SK-N-SH (cell line): Measurements from ENCODE around the gene ICA1. TPM values are rescaled to one million over a fixed set of nuclear protein-coding genes. Genes with fewer than 3 reads are reported as not detected.

Experiments used
- CTCF ChIA-PET: fragments of 300-600, 350-600 bp; formaldehyde crosslinking; extraction: SDS; loops from one replicate; lab custom pipeline; 2021; lab: Yijun Ruan, JAX
- POLR2A ChIA-PET: fragments of 350-600 bp; sonication (Branson Sonifier 250); formaldehyde crosslinking; extraction: SDS; loops from one replicate; lab custom pipeline; 2020; ENCODE audit warnings: antibody characterized with exemption, inconsistent platforms; lab: Yijun Ruan, JAX
- DNase-seq: peaks from one replicate; pipeline ENCODE4 v3.0.0; 2012
- H2AFZ ChIP-seq: fragments of 200-600 bp; sonication (generic); 2 replicates; pipeline ENCODE4 v1.8.1; 2016; ENCODE audit warnings: antibody characterized with exemption, mild to moderate bottlenecking, low read depth
- H3F3A ChIP-seq: fragments of 200-600 bp; sonication (generic); replicated peaks from 2 replicates; pipeline ENCODE3; 2016; ENCODE audit warnings: antibody characterized with exemption, mild to moderate bottlenecking; ENCODE audit not compliant: insufficient read depth
- H3K27ac ChIP-seq, 2 experiments: fragments of 200-500 bp in 1 of 2; fragments of 200-600 bp in 1 of 2; sonication (Bioruptor generic) in 1 of 2; sonication (generic), shearing (Covaris generic) in 1 of 2; 2 replicates each; pipeline versions ENCODE4 v1.5.1 to v1.6.1; 2014 to 2016; ENCODE audit warnings: low read depth in 2 of 2, inconsistent platforms in 1 of 2, low read length in 1 of 2, mild to moderate bottlenecking in 1 of 2, mixed read lengths in 1 of 2
- H3K27me3 ChIP-seq: fragments of 200-600 bp; sonication (generic), shearing (Covaris generic); 2 replicates; pipeline ENCODE4 v1.6.1; 2016; ENCODE audit warnings: mixed run types; ENCODE audit not compliant: insufficient read depth
- H3K36me3 ChIP-seq, 2 experiments: fragments of 200-500 bp in 1 of 2; fragments of 200-600 bp in 1 of 2; sonication (Bioruptor generic) in 1 of 2; sonication (generic) in 1 of 2; replicated peaks in 1 of 2; 2 replicates each; pipeline versions ENCODE3 to v1.5.1; 2014 to 2016; ENCODE audit warnings: low read length in 1 of 2, mild to moderate bottlenecking in 1 of 2; ENCODE audit not compliant: insufficient read depth in 2 of 2, control insufficient read depth in 1 of 2
- H3K4me1 ChIP-seq, 2 experiments: fragments of 200-500 bp in 1 of 2; fragments of 200-600 bp in 1 of 2; sonication (Bioruptor generic) in 1 of 2; sonication (generic), shearing (Covaris generic) in 1 of 2; 2 replicates each; pipeline versions ENCODE4 v1.5.1 to v1.6.1; 2014 to 2016; ENCODE audit warnings: low read depth in 1 of 2, low read length in 1 of 2, mixed run types in 1 of 2; ENCODE audit not compliant: insufficient read depth in 2 of 2, control insufficient read depth in 1 of 2
- H3K4me2 ChIP-seq: fragments of 200-600 bp; sonication (generic), shearing (Covaris generic); 2 replicates; pipeline ENCODE4 v1.6.1; 2017; ENCODE audit warnings: mixed run types
- H3K4me3 ChIP-seq, 2 experiments: fragments of 200-500 bp in 1 of 2; fragments of 200-600 bp in 1 of 2; sonication (Bioruptor generic) in 1 of 2; sonication (generic), shearing (Covaris generic) in 1 of 2; 2 replicates each; pipeline versions ENCODE4 v1.5.1 to v1.8.1; 2014 to 2016; ENCODE audit warnings: low read depth in 2 of 2, inconsistent platforms in 1 of 2, low read length in 1 of 2, mild to moderate bottlenecking in 1 of 2, mixed read lengths in 1 of 2, moderate library complexity in 1 of 2
- H3K79me2 ChIP-seq: fragments of 200-600 bp; sonication (generic); 2 replicates; pipeline ENCODE4 v1.8.1; 2017; ENCODE audit warnings: mild to moderate bottlenecking; ENCODE audit not compliant: insufficient read depth
- H3K9ac ChIP-seq: fragments of 200-600 bp; sonication (generic); 2 replicates; pipeline ENCODE4 v1.6.1; 2017; ENCODE audit warnings: mixed run types
- H3K9me2 ChIP-seq: fragments of 200-600 bp; sonication (generic); 2 replicates; pipeline ENCODE4 v1.6.1; 2017; ENCODE audit warnings: mixed run types
- H3K9me3 ChIP-seq: fragments of 200-600 bp; sonication (generic); 2 replicates; pipeline ENCODE4 v1.6.1; 2017; ENCODE audit warnings: mixed run types, mild to moderate bottlenecking, moderate library complexity
- H4K20me1 ChIP-seq: fragments of 200-600 bp; sonication (generic); 2 replicates; pipeline ENCODE4 v1.6.1; 2017; ENCODE audit warnings: mild to moderate bottlenecking, mixed run types; ENCODE audit not compliant: insufficient read depth
- CHD2 ChIP-seq: fragments of 150-350 bp; IDR thresholded peaks from 2 replicates; pipeline ENCODE4 v1.6.1; 2018; ENCODE audit warnings: low read length; ENCODE audit not compliant: partially characterized antibody
- CTCF ChIP-seq: fragments of 200-600 bp; sonication (generic); IDR thresholded peaks from 2 replicates; pipeline ENCODE4 v1.6.1; 2017; ENCODE audit warnings: antibody characterized with exemption, mild to moderate bottlenecking, moderate library complexity
- EP300 ChIP-seq, 2 experiments: IDR thresholded peaks; 2 replicates each; pipeline versions ENCODE4 v1.4.0 to v1.6.1; 2012; ENCODE audit warnings: borderline replicate concordance in 1 of 2, low read depth in 1 of 2, low read length in 1 of 2
- EZH2phosphoT487 ChIP-seq: fragments of 200-600 bp; sonication (generic); IDR thresholded peaks from 2 replicates; pipeline ENCODE4 v1.6.1; 2017; ENCODE audit warnings: low read depth, mixed run types, mild to moderate bottlenecking, antibody characterized with exemption, moderate library complexity, borderline replicate concordance
- GABPA ChIP-seq: IDR thresholded peaks from 2 replicates; pipeline ENCODE4 v1.4.0; 2012; ENCODE audit warnings: low read depth, mild to moderate bottlenecking
- GATA2 ChIP-seq: sonication (generic); formaldehyde crosslinking; IDR thresholded peaks from 2 replicates; pipeline ENCODE4 v1.5.0; 2020; ENCODE audit warnings: mild to moderate bottlenecking, missing genetic modification reagents
- MXI1 ChIP-seq: IDR thresholded peaks from 2 replicates; pipeline ENCODE4 v1.6.1; 2012; ENCODE audit warnings: mild to moderate bottlenecking, low read depth, low read length, improper control_type of control experiment
- RAD21 ChIP-seq: IDR thresholded peaks from 2 replicates; pipeline ENCODE4 v1.6.1; 2012; ENCODE audit warnings: mild to moderate bottlenecking, low read length
- RCOR1 ChIP-seq: fragments of 150-350 bp; IDR thresholded peaks from 2 replicates; pipeline ENCODE4 v1.6.1; 2017; ENCODE audit warnings: antibody characterized with exemption, low read length
- USF1 ChIP-seq: IDR thresholded peaks from 2 replicates; pipeline ENCODE4 v1.4.0; 2012; ENCODE audit warnings: low read depth, borderline replicate concordance
- YY1 ChIP-seq: IDR thresholded peaks from 2 replicates; pipeline ENCODE4 v1.4.0; 2012; ENCODE audit warnings: low read depth, mild to moderate bottlenecking
- WGBS: methylation state at CpG from one replicate; pipeline ENCODE4 v1.1.6; 2017; ENCODE audit warnings: low lambda C conversion rate; 5-methylcytosine and 5-hydroxymethylcytosine counted together
- polyA plus RNA-seq, 3 experiments: library from polyadenylated mRNA; depleted of rRNA; stranded (reverse); fragments of >200 nt; gene quantifications; 2 replicates each; pipeline ENCODE4 v1.2.3, GENCODE V29; 2012

ICA1 gene
- polyA plus RNA-seq, 1 of the 3 experiments (the other 2 are of a cell fraction), result 2.4 TPM

- Histone ChIP-seq H3K9me2 (no peaks in the 10 kb centered on the region), H3K4me1 (peaks cover 0 to 68% of the 10 kb centered on the region in 2 experiments; a peak in 2 of 4 replicates), H3K4me2 (no peak overlapping the region), H3K27ac (peak overlapping the region in 1 of 2 experiments; percentile 100; a peak in 2 of 4 replicates), H2AFZ (no peak overlapping the region), H3K4me3 (no peak overlapping the region), H3F3A (no peaks in the 10 kb centered on the region), H3K36me3 (peaks cover 0 to 34% of the 10 kb centered on the region in 2 experiments), H3K9ac (no peak overlapping the region), H3K9me3 (no peaks in the 10 kb centered on the region), H4K20me1 (no peaks in the 10 kb centered on the region), H3K79me2 (no peaks in the 10 kb centered on the region), H3K27me3 (no peaks in the 10 kb centered on the region)
- ChIA-PET POLR2A (interaction anchor here (0.6 to 6.6 kb wide), 5 partner anchors 11 to 817 kb away, joined by 3 to 229 read pairs (median 4); partner anchors contain the start of gene ICA1), CTCF (interaction anchor here (1.0 to 2.6 kb wide), 7 partner anchors 10 to 1123 kb away, joined by 3 to 12 read pairs (median 5); no protein-coding TSS in a partner anchor)
- WGBS, result 39% methylated on average over 2 of the region's 2 CpGs
- no peak for DNase-seq
- TF ChIP-seq CHD2 (no peak), EP300 (IDR thresholded peaks at IDR 0.05; ENCODE audit: borderline replicate concordance in 1 of 2, low read depth in 1 of 2, low read length in 1 of 2) (peak in 1 of 2 experiments; percentile 56; a peak in 2 of 4 replicates), GATA2 (peak; percentile 5; the same call in 1 of the 2 replicates)
Observed at GRCh38 chr7:8226501-8226900, 35.5 kb downstream of the ICA1 start.

GRCh38 chr7:8221567-8221966 is 40.4 kb downstream of the ICA1 start:
- Histone ChIP-seq H3K27me3 (no peaks in the 10 kb centered on the region), H3F3A (no peaks in the 10 kb centered on the region)

More at GRCh38 chr7:8221567-8221966, 40.4 kb downstream of the ICA1 start:
- H3K9me3 ChIP-seq, result no peaks in the 10 kb centered on the region
- no peak for DNase-seq
- H2AFZ ChIP-seq, result no peak overlapping the region
- H3K79me2 ChIP-seq, result no peaks in the 10 kb centered on the region
- ChIA-PET POLR2A (interaction anchor here (0.7 to 1.0 kb wide), 3 partner anchors 17 to 70 kb away, joined by 3 to 4 read pairs (median 3); no protein-coding TSS in a partner anchor), CTCF (interaction anchor here (0.8 to 6.1 kb wide), 11 partner anchors 11 to 686 kb away, joined by 3 to 36 read pairs (median 4); partner anchors contain the start of gene GLCCI1)
- WGBS, result 77% methylated on average over 5 of the region's 5 CpGs
- H4K20me1 ChIP-seq, result no peaks in the 10 kb centered on the region
- no peak for TF ChIP-seq RCOR1
- no peak for TF ChIP-seq RAD21
- no peak for TF ChIP-seq EZH2phosphoT487
- no peak for TF ChIP-seq CTCF
- TF ChIP-seq MXI1, result no peak
- no peak for TF ChIP-seq YY1
- TF ChIP-seq USF1, result no peak
- no peak for TF ChIP-seq GABPA
- peaks cover 0 to 70% of the 10 kb centered on the region in 2 experiments for H3K36me3 ChIP-seq
- no peak overlapping the region for H3K4me2 ChIP-seq
- peaks cover 0 to 53% of the 10 kb centered on the region in 2 experiments; a peak in 2 of 4 replicates for H3K4me1 ChIP-seq
- H3K9ac ChIP-seq, result no peak overlapping the region
- H3K9me2 ChIP-seq, result no peaks in the 10 kb centered on the region
- no peak overlapping the region for H3K4me3 ChIP-seq
- peak overlapping the region in 1 of 2 experiments; percentile 82; a peak in 2 of 4 replicates for H3K27ac ChIP-seq
